Adipose tissue (tissue), 3 donors: ENCODE results near the gene ULK2. TPM values are rescaled to one million over a fixed set of nuclear protein-coding genes. Genes with fewer than 3 reads are reported as not detected.

Source experiments
- polyA plus RNA-seq, 3 donors: library from polyadenylated mRNA; stranded (reverse); fragments of 200-250 nt; gene quantifications; one replicate each; pipeline ENCODE4 v1.2.3, GENCODE V29; 2013
- donor health status: healthy with polysubstance abuse.
- donor health status: Bipolar disorder and iron deficiency.
- donor health status: healthy.

The ULK2 gene
- polyA plus RNA-seq, 3 donors: 4.6 to 18.6 (median 7.4) TPM

Other genes starting within 250 kb of the ULK2 start
- 10 to 100 TPM; 37.6 to 41.0 (median 37.9) TPM for gene ALDH3A2, start 219.2 kb downstream of the ULK2 start, polyA plus RNA-seq
- gene SLC47A2, start 151.4 kb downstream of the ULK2 start, polyA plus RNA-seq: not detected
- 10 to 100 TPM in 1 of 3 donors, under 1 TPM in 2; 0.28 to 13.1 (median 0.67) TPM for gene ALDH3A1, start 119.6 kb downstream of the ULK2 start, polyA plus RNA-seq
- 10 to 100 TPM in 1 of 3 donors, 1 to 10 TPM in 2; 5.6 to 11.4 (median 8.4) TPM for gene AKAP10, start 109.9 kb upstream of the ULK2 start, polyA plus RNA-seq
- gene SPECC1, start 141.4 kb upstream of the ULK2 start, polyA plus RNA-seq: 10 to 100 TPM in 1 of 3 donors, 1 to 10 TPM in 2; 5.0 to 11.5 (median 8.2) TPM